H1 (cell line): Measurements from ENCODE around the gene ARHGAP23.

Experiments used
- BRCA1 ChIP-seq: IDR thresholded peaks from 2 replicates; pipeline ENCODE4 v1.6.1; 2012; ENCODE audit warnings: low read depth, low read length, improper control_type of control experiment
- CEBPB ChIP-seq: IDR thresholded peaks from 2 replicates; pipeline ENCODE4 v1.6.1; 2012; ENCODE audit warnings: low read depth, low read length
- CHD1 ChIP-seq: IDR thresholded peaks from 2 replicates; pipeline ENCODE4 v1.6.1; 2012; ENCODE audit warnings: low read depth, low read length, improper control_type of control experiment
- CTCF ChIP-seq, 3 experiments: IDR thresholded peaks; 1 replicate in 2 of 3; 2 replicates in 1 of 3; pipeline versions ENCODE4 v1.5.1 to v1.6.1; 2011; ENCODE audit warnings: low read length in 3 of 3, mild to moderate bottlenecking in 3 of 3, inconsistent platforms in 2 of 3, low read depth in 1 of 3, moderate library complexity in 1 of 3; ENCODE audit not compliant: insufficient read depth in 1 of 3; ENCODE audit errors: control extremely low read depth in 1 of 3
- EZH2 ChIP-seq: fragments of 200-600 bp; sonication (generic); IDR thresholded peaks from 2 replicates; pipeline ENCODE4 v1.7.1; 2012; ENCODE audit warnings: low read depth, mild to moderate bottlenecking, moderate library complexity, low read length, inconsistent platforms; ENCODE audit not compliant: severe bottlenecking
- JUN ChIP-seq: IDR thresholded peaks from 2 replicates; pipeline ENCODE4 v1.6.1; 2011; ENCODE audit warnings: low read depth, mild to moderate bottlenecking, improper control_type of control experiment, low read length
- POLR2A ChIP-seq, 2 experiments: IDR thresholded peaks; 1 replicate in 1 of 2; 2 replicates in 1 of 2; pipeline ENCODE4 v1.6.1; 2011; ENCODE audit warnings: low read depth in 2 of 2, low read length in 2 of 2, mild to moderate bottlenecking in 2 of 2; ENCODE audit errors: control extremely low read depth in 1 of 2
- SP2 ChIP-seq: IDR thresholded peaks from 2 replicates; pipeline ENCODE4 v1.6.1; 2012; ENCODE audit warnings: mild to moderate bottlenecking, low read length, inconsistent platforms

GRCh38 chr17:38428112-38428642 is at the start of gene ARHGAP23:
- TF ChIP-seq POLR2A (IDR thresholded peaks at IDR 0.05; ENCODE audit: control extremely low read depth in 1 of 2, low read depth in 2 of 2, low read length in 2 of 2) (no peak), EZH2 (no peak), CTCF (IDR thresholded peaks at IDR 0.05; ENCODE audit: control extremely low read depth in 1 of 3, insufficient read depth in 1 of 3, low read depth in 1 of 3, low read length in 3 of 3) (no peak), CEBPB (no peak), CHD1 (no peak), SP2 (no peak), BRCA1 (no peak), JUN (no peak)
